ENCODE results near the gene KRT17. TPM values are rescaled to one million over a fixed set of nuclear protein-coding genes. Genes with fewer than 3 reads are reported as not detected.

KRT17 gene
- total RNA-seq, 1 experiment from 2014 or later, result 1.5 TPM

GRCh38 chr17:41575336-41575735 is 49.0 kb downstream of the KRT17 start:
- peaks cover 9 to 11% of the 10 kb centered on the region in 2 experiments for H3K4me1 Mint-ChIP-seq
- Histone ChIP-seq H3K79me1 (ENCODE audit: insufficient read depth, low read depth, low read length, poor library complexity, severe bottlenecking) (no peaks in the 10 kb centered on the region), H3K23me2 (ENCODE audit: insufficient read length, low read depth, low read length, poor library complexity, severe bottlenecking) (no peaks in the 10 kb centered on the region), H3K9ac (ENCODE audit: extremely low read depth, insufficient read length, low read length) (no peak overlapping the region), H3K27ac (ENCODE audit: insufficient read length, low read depth, low read length) (no peak overlapping the region), H2BK20ac (ENCODE audit: low read depth, low read length, poor library complexity, severe bottlenecking) (no peak overlapping the region), H3K4ac (ENCODE audit: low read depth, low read length) (no peak overlapping the region), H4K5ac (ENCODE audit: insufficient read length, low read depth, low read length) (no peak overlapping the region), H2BK120ac (ENCODE audit: low read depth, low read length, poor library complexity, severe bottlenecking) (no peak overlapping the region), H3K4me1 (ENCODE audit: insufficient read depth, low read length) (no peaks in the 10 kb centered on the region; the same call in 1 of the 2 replicates), H3K9me3 (ENCODE audit: control insufficient read depth, low read depth, low read length) (no peaks in the 10 kb centered on the region), H3K56ac (ENCODE audit: insufficient read length, low read depth, low read length) (no peak overlapping the region), H2BK15ac (ENCODE audit: low read depth, low read length) (no peak overlapping the region), H3K18ac (ENCODE audit: insufficient read length, low read depth, low read length) (no peak overlapping the region), H4K8ac (replicated peaks; ENCODE audit: insufficient read length, low read depth, low read length) (no peak overlapping the region), H4K91ac (ENCODE audit: insufficient read length, low read depth, low read length) (no peak overlapping the region), H2AFZ (ENCODE audit: low read length) (no peak overlapping the region), H3T11ph (ENCODE audit: low read length) (no peak overlapping the region), H3K27me3 (ENCODE audit: insufficient read depth, low read length) (no peaks in the 10 kb centered on the region), H2BK12ac (ENCODE audit: insufficient read length, low read depth, low read length) (no peak overlapping the region), H4K20me1 (ENCODE audit: control insufficient read depth, insufficient read depth, insufficient read length) (no peaks in the 10 kb centered on the region), H3K23ac (ENCODE audit: insufficient read length, low read depth, low read length) (no peak overlapping the region), H3K14ac (ENCODE audit: insufficient read depth, low read length) (no peak overlapping the region), H2AK5ac (ENCODE audit: insufficient read length, low read length) (no peak overlapping the region), H2BK5ac (ENCODE audit: insufficient read length, low read length) (no peak overlapping the region), H3K4me2 (ENCODE audit: insufficient read depth, insufficient read length, low read length) (no peak overlapping the region), H3K79me2 (ENCODE audit: insufficient read depth, low read length) (no peaks in the 10 kb centered on the region)
- no CpG with 5 or more reads among the region's 3 CpGs for WGBS (ENCODE audit: extremely low coverage, insufficient read length, low lambda C conversion rate)
- H3K27me3 Mint-ChIP-seq (ENCODE audit: low read depth), result peaks cover 50% of the 10 kb centered on the region
- H3K27ac Mint-ChIP-seq, result no peak overlapping the region; a peak in 1 of 7 replicates
- no peaks in the 10 kb centered on the region for H3K9me3 Mint-ChIP-seq
- DNase-seq, result no peak
- TF ChIP-seq CTCF (conservative IDR thresholded peaks at IDR 0.05), result no peak
- no peaks in the 10 kb centered on the region; a peak in 1 of 7 replicates for H3K36me3 Mint-ChIP-seq (ENCODE audit: insufficient read depth in 1 of 3, low read depth in 3 of 3)
- H3K4me3 Mint-ChIP-seq, result no peak overlapping the region
